NCI-H2107 (cell line): Measurements from ENCODE around the gene ZNF574.
"Not testable (repeated sequence)": the region's sequence is repeated elsewhere in the genome, so short reads cannot be mapped to it uniquely, and the experiment has no call there.

Experiments
- DNase-seq: peaks from one replicate; lab custom pipeline; 2025; lab: John Stamatoyannopoulos, UW

The ZNF574 gene

DNA sequence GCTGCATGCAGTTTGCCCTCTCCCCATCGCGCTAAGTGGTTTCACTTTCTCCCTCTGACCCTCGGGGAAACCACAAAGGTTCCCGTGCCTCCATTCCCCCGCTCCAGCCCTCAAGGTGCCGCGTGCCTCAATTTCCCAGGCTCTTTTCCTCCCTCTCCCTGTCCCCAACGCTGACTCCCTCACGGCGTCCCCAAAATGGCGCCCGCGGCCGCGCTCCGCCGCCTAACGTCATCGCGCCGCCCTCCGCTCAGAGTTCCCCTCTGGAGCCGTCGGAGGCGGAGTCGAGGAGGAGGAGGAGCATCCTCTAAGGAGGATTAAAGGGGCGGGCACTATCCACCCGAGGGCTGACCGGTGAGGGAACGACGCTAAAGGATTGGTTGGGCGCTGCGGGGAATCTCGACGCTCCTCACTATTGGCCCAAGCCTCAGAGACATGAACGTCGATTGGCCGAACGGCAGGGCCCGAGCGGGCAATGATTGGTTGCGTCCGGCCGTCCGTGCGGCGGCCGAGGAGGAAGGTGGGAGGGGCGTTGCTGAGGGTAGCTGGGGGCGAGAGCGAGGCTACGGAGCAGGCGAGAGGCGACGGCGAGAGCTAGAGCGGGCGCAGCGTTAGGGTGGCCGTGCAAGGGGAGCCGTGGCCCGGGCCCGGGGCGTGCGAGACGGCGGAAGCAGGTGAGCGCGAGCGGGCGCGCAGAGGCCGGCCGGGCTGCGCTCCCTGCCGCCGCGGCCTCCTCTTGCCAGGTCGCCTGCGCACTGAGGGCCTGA lies at the start of gene ZNF574:
Gene ZNF574 (plus strand): TSS at position 551 of the 764 bp plus-strand sequence. CDS start 2,441 bp downstream, outside the sequence.
- peak; percentile 99 for DNase-seq

DNA sequence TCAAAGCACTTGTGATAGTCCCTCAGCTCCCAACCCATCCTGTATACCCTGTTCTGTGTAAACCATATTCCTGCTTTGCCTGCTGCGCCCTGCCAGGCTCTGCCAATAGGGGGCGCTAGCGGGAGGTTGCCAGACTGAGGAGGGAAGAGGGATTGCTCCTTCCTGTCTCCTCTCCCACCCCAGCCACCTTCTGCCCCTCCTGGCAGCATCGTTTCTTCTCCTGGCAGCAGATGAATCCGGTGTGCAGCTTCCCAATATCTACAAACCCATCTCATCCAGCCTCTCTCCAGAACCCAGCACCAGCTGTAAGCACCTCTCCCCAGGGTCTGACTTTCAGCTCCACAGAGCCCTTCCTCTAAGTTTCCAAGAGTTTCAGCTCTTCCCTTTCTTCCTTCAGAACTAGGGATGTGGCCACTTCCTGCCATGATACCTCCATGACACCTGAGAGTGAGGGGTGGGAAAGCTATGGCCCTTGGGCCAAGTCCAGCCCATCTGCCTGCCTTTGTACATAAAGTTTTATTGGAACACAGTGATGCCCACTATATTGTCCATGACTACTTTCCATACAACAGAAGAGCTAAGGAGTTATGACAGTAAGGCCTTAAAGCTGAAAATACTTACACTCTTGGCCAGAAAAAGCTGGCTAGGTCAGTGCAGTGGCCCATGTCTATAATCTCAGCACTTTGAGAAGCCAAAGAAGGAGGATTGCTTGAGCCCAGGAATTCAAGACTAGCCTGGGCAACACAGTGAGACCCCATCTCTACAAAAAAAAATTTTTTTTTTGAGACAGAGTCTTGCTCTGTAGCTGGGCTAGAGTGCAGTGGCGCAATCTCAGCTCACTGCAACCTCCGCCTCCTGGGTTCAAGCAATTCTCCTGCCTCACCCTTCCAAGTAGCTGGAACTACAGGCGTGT lies 47.4 kb upstream of the ZNF574 start:
- no peak for DNase-seq

DNA sequence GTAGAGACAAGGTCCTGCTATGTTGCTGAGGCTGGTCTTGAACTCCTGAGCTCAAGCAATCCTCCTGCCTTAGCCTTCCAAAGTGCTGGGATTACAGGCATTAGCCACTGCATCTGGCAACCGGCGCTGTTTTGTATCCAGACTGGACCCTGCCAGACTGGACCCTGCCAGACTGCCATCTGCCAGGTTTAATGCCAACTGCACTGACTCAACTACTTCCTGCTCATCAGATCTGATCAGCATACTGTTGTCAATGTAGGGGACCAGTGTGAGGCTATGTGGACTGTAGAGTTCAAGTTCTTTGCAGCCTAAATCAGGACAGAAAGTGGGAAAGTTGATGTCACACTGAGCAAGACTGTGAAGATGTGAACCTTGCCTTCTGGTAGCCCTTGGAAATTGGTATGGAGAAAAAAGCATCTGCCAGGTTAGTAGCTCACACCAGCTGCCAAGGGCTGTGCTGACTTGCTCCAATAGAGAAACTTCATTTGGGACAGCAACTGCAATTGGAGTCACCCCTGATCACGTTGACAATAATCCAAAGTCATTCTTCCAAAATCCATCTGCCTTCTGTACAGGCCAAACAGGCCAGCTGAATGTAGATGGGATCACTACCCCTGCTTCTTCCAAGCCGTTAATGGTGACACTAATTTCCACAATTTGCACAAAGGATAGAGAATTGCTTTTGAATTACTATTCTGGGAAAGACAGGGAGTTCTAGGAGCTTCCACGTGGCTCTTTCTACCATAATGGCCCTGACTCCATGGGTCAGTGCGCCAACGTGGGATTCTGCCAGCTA lies 45.1 kb upstream of the ZNF574 start:
- DNase-seq, result no peak

GRCh38 chr19:42032431-42032830 lies 43.5 kb upstream of the ZNF574 start:
- DNase-seq, result peak; percentile 83

GRCh38 chr19:42033413-42033812 lies 42.6 kb upstream of the ZNF574 start:
- DNase-seq, result no peak

GRCh38 chr19:42034640-42035391 lies 41.1 kb upstream of the ZNF574 start:
- not testable (repeated sequence) for DNase-seq

DNA sequence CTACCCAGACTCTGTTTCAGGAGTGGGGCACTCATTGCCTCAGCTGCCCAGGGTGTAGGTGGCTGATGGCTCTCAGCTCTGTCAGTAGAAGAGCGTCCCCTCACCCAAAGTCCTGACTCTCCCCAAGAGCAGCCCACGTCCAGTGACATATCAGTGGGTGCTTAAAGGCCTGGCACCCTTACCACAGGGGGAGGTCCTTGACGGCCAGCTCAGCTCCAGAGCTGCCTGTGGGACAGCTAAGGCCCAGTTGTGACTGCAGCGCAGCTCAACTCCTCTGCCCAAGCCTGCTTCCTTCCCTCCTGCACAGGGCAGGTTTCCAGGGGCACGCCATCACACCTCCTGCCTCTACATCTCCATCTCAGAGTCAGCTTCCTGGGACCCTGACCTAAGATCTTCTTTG lies 38.3 kb upstream of the ZNF574 start:
- DNase-seq, result no peak

- DNase-seq, result peak; percentile 44
These were observed 37.3 kb upstream of the ZNF574 start for GRCh38 chr19:42038666-42039065.

DNA sequence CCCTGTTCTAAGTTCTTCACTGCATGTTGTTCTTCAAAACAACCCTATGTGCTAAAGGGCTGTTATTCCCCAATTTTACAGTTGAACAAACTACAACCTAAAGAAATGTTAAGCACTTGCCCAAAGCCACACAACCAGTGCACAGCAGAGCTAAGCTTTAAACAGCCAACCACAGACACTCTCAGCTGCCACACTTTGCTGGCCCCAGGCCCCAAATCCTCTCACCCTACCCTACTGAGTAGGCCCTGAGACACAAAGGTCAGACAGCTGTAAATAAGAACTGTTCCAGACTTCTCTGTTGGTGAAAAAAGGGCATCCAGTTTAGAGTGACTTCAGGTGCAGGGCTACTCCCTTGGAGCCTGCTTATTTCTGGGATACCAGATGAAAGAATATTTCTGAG lies 35.9 kb upstream of the ZNF574 start:
- DNase-seq, result no peak

DNA sequence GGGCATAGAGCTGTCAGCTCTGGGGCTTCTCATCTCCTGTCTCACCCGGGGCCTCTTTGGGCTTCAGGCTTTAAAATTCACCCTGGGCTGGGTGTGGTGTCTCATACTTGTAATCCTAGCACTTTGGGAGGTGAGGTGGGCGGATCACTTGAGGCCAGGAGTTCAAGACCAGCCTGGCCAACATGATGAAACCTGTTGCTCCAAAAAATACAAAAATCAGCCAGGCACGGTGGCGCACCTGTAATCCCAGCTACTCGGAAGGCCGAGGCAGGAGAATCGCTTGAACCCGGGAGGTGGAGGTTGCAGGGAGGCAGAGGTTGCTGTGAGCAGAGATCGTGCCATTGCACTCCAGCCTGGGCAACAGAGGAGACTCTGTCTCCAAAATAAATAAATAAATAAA lies 35.5 kb upstream of the ZNF574 start:
- not testable (repeated sequence) for DNase-seq

DNA sequence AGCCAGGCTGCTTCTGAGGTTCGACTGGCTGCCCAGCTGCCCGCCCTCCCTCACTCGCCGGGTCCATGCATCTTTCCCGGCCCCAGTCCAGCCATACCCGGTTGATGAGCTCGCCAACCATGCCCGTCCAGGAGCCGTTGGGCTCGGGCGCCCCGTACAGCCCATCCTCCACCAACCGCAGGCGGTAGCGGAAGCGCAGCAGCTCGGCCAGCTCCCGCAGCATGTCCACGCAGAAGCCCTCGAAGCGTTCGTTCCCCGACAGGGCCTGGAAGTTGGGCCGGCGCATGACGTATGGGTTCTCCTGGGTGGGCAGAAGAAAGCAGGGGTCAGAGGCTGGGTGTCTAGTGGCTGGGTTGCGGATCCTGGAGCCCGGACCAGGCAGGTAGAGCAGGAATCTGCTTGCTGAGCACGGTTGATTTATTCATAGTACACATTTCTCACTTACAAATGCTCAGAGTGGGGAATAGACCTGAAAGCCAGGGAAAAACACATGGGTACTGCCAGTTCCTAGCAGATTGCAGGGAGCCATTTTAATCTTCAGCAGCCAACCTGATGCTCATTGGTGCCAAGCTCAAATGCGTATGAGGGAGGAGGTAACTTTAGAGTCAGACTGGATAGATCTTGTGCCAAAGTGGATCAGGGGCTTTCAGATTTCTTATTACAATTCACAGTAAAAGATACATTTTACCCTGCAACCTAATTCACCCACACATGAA lies 33.4 kb upstream of the ZNF574 start:
- no peak for DNase-seq

DNA sequence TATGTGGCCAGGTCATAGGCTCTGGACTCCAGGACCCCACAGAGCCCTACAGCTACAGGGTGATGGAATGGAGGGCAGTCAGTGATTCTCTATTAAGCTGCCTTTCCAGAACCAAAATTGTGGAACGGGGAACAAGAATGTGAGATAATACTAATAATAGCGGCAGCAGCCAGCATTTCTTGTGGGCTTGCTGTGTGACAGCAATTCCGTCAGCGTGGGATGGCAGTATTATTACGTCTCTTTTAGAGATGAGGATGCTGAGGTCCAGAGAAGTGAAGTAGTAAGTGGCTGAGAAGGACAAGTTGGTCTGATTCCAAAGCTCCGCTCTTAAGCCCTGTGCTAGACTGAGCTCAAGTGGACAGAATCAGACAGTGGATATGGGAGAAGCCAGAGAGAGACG lies 30.4 kb upstream of the ZNF574 start:
- no peak for DNase-seq

DNA sequence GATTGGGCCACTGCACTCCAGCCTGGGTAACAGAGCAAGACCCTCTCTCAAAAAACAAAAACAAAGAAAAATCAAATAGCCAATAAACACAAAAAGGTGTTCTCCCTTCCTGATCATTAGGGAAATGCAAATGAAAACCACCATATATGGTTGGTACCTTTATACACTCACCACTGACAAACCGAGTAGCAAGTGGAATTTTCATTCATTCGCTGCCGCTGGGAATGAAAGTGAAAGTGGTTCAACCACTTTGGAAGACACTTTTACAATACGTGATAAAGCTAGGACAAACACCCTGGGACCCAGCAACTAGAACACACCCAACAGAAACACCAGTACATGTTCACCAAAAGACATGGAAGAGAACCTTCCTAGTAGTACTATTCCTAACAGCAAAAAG lies 27.0 kb upstream of the ZNF574 start:
- DNase-seq, result no peak

- peak; percentile 34 for DNase-seq
These were observed 24.5 kb upstream of the ZNF574 start for GRCh38 chr19:42051166-42052115.

DNA sequence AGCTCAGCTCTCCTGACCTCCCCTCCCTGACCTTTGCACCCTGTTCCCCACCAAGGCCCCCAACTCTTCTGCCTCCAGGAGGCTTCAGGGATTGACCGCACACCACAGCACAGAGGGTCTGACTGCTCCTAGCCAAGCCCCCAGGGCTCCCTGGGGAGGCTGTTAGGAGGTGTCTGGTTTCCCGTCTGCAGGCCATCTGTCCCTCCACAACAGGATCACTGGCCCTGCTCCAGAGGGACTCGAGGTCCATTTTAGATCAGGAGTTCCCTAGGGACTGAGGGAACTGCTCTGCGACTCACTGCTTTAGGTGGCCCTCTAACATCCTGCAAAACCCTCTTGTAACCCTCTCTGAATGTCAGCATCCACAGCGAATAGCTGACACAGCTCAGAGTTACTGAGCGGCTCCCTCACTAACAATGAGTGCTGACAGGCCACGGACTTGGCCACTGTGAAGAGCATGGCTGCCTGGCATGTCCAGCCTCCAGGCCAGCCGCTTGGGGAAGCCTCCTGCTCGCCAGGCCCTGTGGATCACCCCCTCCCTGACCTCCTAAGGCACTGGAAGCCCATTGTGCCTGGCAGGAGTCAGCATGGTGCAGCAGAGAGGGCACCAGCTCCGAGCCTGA lies 23.6 kb upstream of the ZNF574 start:
- peak; percentile 73 for DNase-seq

DNA sequence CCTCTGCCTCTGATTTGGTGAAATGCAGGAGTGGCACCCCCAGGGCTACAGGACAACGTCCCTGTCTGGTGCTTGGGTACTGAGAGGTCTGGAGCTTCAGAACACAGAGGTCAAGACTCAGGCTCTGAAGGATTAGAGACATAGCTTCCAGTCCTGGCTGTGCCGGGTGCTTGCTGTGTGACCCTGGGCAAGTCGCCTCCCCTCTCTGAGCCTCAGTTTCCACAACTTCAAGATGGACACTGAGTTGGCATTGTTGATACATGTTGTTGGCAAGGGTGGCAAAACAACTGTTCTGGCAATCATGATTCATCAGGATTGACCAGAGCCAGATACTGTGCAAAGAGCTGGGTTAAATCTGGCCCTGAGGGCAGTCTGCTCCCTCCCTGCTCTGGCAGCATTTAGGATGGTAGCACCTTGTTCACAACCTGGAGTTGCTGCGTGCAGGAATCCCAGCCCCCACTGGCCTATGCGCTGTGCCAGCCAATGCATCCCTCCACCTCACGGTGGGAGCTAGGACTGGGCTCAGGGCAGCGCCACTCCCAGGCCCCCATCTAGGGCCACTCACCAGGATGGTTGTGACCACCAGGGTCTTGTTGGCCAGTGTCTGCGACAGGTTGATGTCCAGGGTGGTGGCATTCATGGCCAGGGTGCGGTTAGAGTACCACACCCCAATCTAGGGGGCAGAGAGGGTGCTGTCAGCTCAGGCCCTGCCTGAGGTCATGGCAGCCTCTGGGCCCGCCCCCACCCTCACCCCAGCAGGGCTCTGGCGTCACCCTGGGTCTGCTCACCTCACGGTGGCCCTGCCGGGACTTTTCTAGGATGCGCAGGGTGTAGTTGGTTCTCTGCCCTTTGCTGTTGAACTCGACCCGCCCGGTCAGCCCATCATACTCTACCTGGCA lies 22.7 kb upstream of the ZNF574 start:
- DNase-seq, result no peak

GRCh38 chr19:42054205-42054604 lies 21.8 kb upstream of the ZNF574 start:
- no peak for DNase-seq

GRCh38 chr19:42057846-42058245 lies 18.1 kb upstream of the ZNF574 start:
- DNase-seq, result no peak
